Right atrium auricular region (tissue), 2 donors: ENCODE measurements around the gene XPR1. TPM values are rescaled to one million over a fixed set of nuclear protein-coding genes. Genes with fewer than 3 reads are reported as not detected.

ENCODE experiments used
- DNase-seq: peaks from one replicate; pipeline ENCODE4 v3.0.0-alpha.2; 2019; ENCODE audit warnings: low spot score
- H3K27ac ChIP-seq, 2 donors: fragments of 200-600 bp; sonication (generic); 1 replicate in 1 of 2; 2 replicates in 1 of 2; pipeline ENCODE4 v1.5.1; 2016 to 2019
- H3K27me3 ChIP-seq, 2 donors: fragments of 200-600 bp; sonication (generic); one replicate each; pipeline versions ENCODE4 v1.5.1 to v1.6.0; 2017 to 2019
- H3K36me3 ChIP-seq: fragments of 200-600 bp; sonication (generic); one replicate; pipeline ENCODE4 v1.5.1; 2016
- H3K4me1 ChIP-seq, 2 donors: fragments of 200-600 bp; sonication (generic); one replicate each; pipeline versions ENCODE4 v1.5.1 to v1.6.0; 2017 to 2019
- H3K4me3 ChIP-seq, 2 donors: fragments of 200-600 bp; sonication (generic); 1 replicate in 1 of 2; 2 replicates in 1 of 2; pipeline ENCODE4 v1.5.1; 2017 to 2019; ENCODE audit warnings: mild to moderate bottlenecking in 1 of 2, moderate library complexity in 1 of 2
- H3K9me3 ChIP-seq, 2 donors: fragments of 200-600 bp; sonication (generic); one replicate each; pipeline ENCODE4 v1.5.1; 2019
- total RNA-seq, 2 donors: library from RNA; depleted of rRNA; stranded (reverse); fragments of >200 nt; gene quantifications; one replicate each; pipeline ENCODE4 v1.1.0, GENCODE V29; 2016
- TF ChIP-seq, protein P1 (sequence below), 2 donors: fragments of 200-600 bp; sonication (generic); IDR thresholded peaks; one replicate each; pipeline ENCODE4 v1.5.1; 2019; ENCODE audit warnings: antibody characterized with exemption in 2 of 2

The XPR1 gene
- total RNA-seq, 2 donors from 2014 or later, result 30.0 to 53.0 TPM

DNA sequence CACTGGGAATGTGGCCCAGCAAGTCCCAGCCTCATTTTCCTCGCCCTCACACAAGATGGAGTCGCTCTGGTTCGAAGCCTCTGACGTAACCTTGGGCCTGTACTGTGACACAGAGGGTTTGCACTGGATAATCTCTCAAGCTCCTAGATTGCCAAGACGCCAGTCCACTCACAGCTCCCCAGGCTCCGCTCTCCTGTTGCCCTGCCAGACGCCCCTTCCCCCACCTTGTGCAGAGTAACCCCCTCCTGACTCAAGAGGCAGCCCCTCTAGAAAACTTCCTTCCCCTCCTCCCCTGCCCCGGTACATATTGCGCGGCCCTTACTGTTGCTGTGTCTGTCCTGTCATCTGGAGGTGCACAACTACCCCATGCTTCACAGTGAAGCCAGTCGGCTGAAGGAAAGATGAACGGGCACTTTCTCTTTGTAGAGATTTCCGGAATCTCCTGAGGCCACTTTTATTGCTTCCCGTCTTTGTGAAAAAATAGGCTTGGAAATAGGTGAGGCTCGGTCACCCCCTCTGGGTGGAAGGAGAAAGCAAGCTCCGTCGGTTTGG lies 279.9 kb downstream of the XPR1 start:
- TF ChIP-seq, protein P1, sequence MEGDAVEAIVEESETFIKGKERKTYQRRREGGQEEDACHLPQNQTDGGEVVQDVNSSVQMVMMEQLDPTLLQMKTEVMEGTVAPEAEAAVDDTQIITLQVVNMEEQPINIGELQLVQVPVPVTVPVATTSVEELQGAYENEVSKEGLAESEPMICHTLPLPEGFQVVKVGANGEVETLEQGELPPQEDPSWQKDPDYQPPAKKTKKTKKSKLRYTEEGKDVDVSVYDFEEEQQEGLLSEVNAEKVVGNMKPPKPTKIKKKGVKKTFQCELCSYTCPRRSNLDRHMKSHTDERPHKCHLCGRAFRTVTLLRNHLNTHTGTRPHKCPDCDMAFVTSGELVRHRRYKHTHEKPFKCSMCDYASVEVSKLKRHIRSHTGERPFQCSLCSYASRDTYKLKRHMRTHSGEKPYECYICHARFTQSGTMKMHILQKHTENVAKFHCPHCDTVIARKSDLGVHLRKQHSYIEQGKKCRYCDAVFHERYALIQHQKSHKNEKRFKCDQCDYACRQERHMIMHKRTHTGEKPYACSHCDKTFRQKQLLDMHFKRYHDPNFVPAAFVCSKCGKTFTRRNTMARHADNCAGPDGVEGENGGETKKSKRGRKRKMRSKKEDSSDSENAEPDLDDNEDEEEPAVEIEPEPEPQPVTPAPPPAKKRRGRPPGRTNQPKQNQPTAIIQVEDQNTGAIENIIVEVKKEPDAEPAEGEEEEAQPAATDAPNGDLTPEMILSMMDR (IDR thresholded peaks at IDR 0.05), result no peak
- Histone ChIP-seq H3K4me3 (peak overlapping the region; percentile 58 to 73), H3K36me3 (peaks cover 6% of the 10 kb centered on the region), H3K9me3 (no peaks in the 10 kb centered on the region), H3K27ac (peak overlapping the region; percentile 92), H3K4me1 (peaks cover 0 to 28% of the 10 kb centered on the region in 2 donors), H3K27me3 (no peaks in the 10 kb centered on the region)
- no peak for DNase-seq

DNA sequence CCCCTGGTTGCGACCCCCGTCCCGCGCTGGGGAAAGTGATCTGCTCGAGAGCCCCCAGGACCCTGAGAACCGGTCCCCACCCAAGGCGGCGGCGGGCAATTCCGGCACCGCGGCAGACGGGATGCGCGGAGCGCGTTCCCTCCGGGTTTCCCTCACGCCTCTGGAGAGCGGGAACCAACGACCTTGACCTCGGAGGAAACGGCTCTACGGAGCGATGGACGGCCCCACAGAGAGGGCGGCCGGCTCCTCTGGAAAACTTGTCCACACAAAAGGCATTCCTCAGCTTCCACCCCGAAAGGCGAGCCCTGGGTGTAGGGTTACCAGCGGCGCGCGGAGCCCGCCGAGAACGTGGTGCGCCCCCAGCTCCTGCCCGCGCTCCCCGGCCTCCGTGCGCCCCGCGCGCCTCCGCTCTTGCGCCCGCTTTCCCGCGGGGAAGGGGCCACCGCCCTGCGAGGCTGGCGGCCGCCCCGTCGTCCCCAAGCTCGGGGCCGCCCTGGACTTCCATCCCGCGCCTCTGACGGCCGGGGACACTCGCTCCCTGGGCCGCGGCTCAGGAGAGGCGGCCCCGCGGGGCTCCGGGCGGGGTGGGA lies 280.5 kb downstream of the XPR1 start:
- TF ChIP-seq, protein P1 (IDR thresholded peaks at IDR 0.05), result no peak

DNA sequence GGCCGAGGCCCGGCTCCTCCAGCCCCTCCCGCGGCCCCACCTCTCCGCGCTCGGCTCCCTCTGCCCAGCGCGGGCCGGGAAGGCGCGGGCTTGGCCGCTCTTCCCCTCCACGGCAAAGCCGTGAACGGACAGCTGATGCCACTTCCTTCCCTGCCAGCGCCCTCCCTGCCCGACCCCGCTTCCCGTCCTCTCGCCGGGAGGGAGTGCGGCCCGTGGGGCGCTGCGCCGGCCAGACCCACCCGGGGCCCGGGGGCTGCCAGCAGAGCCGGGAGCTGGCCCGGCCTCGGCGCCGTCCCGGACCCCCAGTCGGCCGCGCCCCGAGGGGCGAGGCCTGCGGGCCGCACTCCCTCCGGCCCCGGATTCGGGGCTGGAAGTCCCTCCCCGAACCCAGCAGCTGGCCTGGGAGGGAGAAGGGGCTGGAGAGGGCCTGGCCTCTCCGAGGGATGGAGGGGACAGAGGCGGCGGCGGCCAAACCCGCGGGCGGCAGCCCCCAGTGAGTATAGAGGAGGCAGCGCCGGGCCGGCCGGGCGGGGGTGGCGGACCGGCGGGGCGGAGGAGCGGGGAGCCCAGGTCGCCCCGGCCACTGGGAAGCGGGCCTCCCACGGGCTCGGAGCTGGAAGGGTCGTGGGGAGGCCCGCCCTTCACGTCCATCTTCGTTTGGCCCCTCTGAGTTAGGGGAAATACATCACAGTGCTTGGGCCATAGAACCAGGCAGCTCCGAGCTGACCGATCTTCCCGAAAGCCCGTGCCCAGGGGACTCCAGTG lies 281.2 kb downstream of the XPR1 start, which contains the start of gene KIAA1614:
Gene KIAA1614, plus strand, starts transcription at position 97 of the 765 bp plus-strand sequence. Its CDS starts 347 bp downstream, at position 444.
- Histone ChIP-seq H3K27me3 (no peaks in the 10 kb centered on the region), H3K4me3 (peak within 1 kb of the TSS; percentile 58 to 73), H3K4me1 (peaks cover 0 to 28% of the 10 kb centered on the region in 2 donors), H3K27ac (peak within 1 kb of the TSS; percentile 92), H3K9me3 (no peaks in the 10 kb centered on the region), H3K36me3 (peaks cover 13% of the 10 kb centered on the region)
- TF ChIP-seq, protein P1 (IDR thresholded peaks at IDR 0.05), result no peak
- DNase-seq, result no peak

More for the DNA sequence above, 280.5 kb downstream of the XPR1 start:
- DNase-seq, result no peak
- Histone ChIP-seq H3K9me3 (no peaks in the 10 kb centered on the region), H3K27me3 (no peaks in the 10 kb centered on the region), H3K36me3 (peaks cover 11% of the 10 kb centered on the region), H3K4me3 (peak overlapping the region; percentile 58 to 73), H3K4me1 (peaks cover 0 to 28% of the 10 kb centered on the region in 2 donors), H3K27ac (peak overlapping the region; percentile 92)

DNA sequence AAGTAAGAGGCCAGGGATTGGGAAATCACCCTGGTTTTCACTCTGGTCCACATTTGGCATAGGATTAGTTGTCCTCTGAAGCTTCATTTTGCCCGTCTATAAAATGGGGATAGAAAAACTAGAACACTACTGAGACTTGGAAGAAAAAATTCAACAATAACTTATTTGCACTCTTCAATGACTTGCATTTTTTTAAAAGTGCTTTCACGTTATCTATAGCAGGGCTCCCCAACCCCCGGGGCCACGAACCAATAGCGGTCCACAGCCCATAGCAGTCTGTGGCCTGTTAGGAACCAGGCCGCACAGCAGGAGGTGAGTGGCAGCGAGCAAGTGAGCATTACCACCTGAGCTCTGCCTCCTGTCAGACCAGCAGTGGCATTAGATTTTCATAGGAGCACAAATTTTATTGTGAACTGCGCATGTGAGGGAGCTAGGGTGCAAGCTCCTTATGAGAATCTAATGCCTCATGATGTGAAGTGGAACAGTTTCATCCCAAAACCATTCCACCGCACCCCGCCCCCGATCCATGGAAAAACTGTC lies 283.7 kb downstream of the XPR1 start:
- TF ChIP-seq, protein P1 (IDR thresholded peaks at IDR 0.05), result no peak
- DNase-seq, result no peak
- Histone ChIP-seq H3K27ac (no peak overlapping the region), H3K27me3 (no peaks in the 10 kb centered on the region), H3K4me1 (peaks cover 0 to 28% of the 10 kb centered on the region in 2 donors), H3K36me3 (peaks cover 27% of the 10 kb centered on the region), H3K4me3 (no peak overlapping the region), H3K9me3 (no peaks in the 10 kb centered on the region)

DNA sequence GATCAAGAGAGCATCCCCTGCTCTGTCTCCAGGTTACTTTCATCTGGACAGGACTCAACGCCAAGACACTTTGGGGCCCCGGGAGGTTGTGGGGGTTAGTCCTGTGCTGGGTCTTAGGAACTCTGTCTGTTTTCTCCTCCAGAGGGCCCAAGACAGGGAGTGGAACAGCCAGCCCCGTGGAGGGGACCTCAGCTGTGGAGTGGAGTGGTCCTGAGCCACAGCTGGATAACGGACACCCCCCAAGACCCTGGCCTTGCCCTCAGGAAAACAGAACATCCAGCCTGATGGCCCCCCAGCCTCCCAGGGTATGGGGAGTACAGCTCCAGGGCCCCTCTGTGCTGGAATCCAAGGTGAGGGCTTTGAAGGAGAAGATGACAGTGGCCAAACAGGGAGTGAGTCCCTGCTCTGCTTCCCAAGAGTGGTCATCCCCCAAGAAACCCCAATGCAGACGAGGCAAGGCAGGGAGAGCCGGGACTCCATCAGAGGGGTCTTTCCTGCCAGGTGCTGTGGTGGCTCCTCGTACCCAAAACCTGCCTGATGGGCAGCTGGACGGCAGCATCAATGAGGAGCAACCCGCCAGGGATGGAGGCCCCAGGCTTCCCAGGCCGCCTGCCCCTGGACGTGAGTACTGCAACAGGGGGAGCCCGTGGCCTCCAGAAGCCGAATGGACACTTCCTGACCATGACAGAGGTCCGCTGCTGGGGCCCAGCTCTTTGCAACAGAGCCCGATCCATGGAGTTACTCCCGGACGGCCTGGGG lies 284.4 kb downstream of the XPR1 start:
- TF ChIP-seq, protein P1 (IDR thresholded peaks at IDR 0.05), result no peak
- no peaks in the 10 kb centered on the region for H3K9me3 ChIP-seq
- no peak for DNase-seq

More for the DNA sequence above, 284.4 kb downstream of the XPR1 start:
- Histone ChIP-seq H3K4me3 (no peak overlapping the region), H3K4me1 (peaks cover 0 to 22% of the 10 kb centered on the region in 2 donors), H3K27me3 (no peaks in the 10 kb centered on the region), H3K27ac (no peak overlapping the region), H3K36me3 (peaks cover 27% of the 10 kb centered on the region)
